Activated naive CD4-positive, alpha-beta T cell (primary cell): ENCODE measurements around the gene HOXC9.

ENCODE experiments used
- DNase-seq, 4 experiments: peaks; one replicate each; lab custom pipeline; 2025; lab: John Stamatoyannopoulos, UW

HOXC9 gene

DNA sequence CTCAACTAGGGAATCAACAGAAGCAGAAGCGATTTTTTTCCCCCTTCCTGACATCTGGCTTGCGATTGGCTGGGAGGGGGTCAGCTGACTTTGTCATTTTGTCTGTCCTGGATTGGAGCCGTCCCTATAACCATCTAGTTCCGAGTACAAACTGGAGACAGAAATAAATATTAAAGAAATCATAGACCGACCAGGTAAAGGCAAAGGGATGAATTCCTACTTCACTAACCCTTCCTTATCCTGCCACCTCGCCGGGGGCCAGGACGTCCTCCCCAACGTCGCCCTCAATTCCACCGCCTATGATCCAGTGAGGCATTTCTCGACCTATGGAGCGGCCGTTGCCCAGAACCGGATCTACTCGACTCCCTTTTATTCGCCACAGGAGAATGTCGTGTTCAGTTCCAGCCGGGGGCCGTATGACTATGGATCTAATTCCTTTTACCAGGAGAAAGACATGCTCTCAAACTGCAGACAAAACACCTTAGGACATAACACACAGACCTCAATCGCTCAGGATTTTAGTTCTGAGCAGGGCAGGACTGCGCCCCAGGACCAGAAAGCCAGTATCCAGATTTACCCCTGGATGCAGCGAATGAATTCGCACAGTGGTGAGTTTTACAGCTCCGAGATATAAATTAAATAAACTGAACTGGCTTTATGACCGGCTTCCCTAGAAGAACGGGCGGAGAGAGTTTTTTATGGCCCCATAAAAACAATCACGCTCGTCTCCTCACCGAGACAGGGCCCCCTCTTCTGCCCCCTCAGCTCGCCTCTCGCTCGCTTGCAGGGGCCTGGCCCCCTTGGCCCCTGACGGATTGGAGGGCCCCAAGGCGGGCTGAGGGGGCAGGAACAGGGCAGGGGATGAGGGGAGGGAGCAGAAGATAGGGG, 28.6 kb downstream of the HOXC9 start, which contains the start of gene HOXC6:
HOXC6 (plus strand) TSS at position 127 of the 888 bp plus-strand sequence; CDS start at position 209, 82 bp downstream.
- DNase-seq, result no peak

DNA sequence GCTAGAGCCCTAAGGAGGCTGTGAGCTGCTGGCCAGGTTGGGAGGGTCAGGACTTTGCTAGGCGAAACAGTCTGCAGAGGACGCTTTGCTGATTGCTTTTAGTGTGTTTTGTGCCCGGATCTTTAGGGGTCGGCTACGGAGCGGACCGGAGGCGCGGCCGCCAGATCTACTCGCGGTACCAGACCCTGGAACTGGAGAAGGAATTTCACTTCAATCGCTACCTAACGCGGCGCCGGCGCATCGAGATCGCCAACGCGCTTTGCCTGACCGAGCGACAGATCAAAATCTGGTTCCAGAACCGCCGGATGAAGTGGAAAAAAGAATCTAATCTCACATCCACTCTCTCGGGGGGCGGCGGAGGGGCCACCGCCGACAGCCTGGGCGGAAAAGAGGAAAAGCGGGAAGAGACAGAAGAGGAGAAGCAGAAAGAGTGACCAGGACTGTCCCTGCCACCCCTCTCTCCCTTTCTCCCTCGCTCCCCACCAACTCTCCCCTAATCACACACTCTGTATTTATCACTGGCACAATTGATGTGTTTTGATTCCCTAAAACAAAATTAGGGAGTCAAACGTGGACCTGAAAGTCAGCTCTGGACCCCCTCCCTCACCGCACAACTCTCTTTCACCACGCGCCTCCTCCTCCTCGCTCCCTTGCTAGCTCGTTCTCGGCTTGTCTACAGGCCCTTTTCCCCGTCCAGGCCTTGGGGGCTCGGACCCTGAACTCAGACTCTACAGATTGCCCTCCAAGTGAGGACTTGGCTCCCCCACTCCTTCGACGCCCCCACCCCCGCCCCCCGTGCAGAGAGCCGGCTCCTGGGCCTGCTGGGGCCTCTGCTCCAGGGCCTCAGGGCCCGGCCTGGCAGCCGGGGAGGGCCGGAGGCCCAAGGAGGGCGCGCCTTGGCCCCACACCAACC, 29.8 kb downstream of the HOXC9 start:
- DNase-seq, result no peak

DNA sequence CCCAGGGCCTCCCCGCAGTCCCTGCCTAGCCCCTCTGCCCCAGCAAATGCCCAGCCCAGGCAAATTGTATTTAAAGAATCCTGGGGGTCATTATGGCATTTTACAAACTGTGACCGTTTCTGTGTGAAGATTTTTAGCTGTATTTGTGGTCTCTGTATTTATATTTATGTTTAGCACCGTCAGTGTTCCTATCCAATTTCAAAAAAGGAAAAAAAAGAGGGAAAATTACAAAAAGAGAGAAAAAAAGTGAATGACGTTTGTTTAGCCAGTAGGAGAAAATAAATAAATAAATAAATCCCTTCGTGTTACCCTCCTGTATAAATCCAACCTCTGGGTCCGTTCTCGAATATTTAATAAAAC, 30.5 kb downstream of the HOXC9 start:
- DNase-seq, result no peak

DNA sequence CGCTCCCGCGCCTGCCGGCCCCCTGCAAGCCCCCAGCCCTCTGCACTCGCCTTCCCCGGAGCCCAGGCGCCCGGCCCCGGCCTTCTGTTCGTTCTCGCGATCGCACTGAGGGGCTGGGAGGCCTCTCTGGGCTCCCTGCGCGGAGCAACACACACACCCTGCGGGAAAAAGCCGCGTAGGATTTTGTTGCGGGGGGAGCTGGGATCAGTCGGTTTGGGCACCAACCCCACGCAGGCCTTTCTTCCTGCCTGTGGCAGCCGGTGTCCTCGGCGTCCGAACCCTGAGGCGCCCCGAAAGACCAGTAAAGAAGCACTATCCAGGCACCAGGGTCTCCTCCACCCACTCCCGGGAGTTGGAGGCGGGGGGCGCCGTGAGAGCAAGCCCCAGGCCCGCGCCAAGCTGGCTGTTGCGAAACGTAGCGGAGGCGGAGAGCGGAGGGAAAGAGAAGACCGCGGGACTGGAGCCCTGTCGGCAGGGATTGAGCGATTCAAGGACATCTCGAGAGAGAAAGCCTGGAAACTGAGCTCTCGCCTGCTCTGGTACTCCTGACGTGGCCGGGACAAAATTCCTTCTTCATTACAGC, 31.0 kb downstream of the HOXC9 start:
- DNase-seq, result no peak

DNA sequence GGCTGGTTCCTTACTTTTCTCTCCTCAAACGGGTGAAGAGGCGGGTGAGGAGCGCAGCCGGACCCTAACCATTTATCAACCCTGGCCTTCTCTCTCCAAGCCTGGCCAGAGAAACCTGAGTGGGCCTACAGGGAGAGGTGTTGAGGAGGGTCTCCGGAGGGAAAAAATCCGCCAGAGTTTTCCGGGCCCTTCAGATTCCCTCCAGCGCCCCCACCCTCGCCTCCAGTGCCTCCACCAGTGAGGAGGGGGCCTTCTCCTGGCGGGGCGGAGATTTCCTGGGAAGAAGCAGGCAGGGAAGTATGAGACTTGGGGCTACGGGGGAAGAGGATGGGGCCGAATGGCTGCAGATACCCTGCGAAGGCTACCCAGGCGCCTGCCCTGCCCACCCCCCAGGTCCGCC, 31.5 kb downstream of the HOXC9 start:
- no peak for DNase-seq

DNA sequence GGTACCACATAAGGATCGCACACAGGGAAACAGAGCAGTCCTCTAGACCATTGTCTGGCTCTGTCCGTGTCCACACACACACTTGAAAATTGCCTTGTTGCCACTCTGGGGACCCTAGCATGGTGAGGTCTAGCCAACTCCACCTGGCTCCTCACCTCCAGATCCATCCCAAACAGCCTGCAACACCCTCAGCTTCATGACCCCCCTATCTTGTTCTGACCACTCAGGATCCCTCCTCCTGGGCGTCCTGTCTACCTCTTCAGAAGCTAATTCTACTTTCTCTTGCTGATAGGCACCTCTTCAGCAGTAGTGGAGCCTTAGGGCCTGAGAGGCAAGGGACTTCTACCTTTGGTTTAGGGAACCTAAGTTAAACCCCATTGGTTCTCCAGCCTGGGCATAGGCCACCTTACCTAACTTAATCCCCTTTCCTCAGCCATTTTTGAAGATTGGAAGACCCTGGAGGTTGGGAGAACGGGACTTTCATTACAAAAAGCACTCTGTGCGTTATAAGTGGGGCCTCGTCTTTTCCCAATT, 32.2 kb downstream of the HOXC9 start:
- DNase-seq, result no peak

DNA sequence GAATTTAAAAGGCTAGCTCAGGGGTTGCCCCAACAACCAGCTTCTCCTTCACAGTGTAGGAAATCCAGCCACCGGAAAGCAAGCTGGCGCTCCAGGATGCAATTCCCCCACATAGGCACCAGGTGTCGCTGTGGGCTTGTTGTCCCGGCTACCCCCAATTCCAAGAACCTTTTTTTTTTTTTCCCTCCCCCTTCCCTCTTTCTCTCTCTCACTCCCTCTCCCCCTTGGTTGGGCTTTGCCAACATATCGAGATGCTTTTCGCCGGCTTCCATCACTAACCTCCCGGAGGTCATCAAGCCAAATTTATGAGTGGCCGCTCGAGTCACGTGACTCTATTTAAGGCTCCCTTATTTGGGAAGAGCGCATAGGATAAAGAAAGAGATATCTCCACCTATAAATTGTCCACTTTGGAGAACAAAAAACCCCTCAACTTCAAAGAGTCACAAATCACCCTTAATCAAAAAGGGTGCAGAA, 32.7 kb downstream of the HOXC9 start, which contains the start of gene HOXC5:
HOXC5 (plus strand) TSS at position 424 of the 474 bp plus-strand sequence. CDS start 73 bp downstream, outside the sequence.
- peak in 3 of 4 experiments; percentile 16 to 25 (median 21) for DNase-seq

DNA sequence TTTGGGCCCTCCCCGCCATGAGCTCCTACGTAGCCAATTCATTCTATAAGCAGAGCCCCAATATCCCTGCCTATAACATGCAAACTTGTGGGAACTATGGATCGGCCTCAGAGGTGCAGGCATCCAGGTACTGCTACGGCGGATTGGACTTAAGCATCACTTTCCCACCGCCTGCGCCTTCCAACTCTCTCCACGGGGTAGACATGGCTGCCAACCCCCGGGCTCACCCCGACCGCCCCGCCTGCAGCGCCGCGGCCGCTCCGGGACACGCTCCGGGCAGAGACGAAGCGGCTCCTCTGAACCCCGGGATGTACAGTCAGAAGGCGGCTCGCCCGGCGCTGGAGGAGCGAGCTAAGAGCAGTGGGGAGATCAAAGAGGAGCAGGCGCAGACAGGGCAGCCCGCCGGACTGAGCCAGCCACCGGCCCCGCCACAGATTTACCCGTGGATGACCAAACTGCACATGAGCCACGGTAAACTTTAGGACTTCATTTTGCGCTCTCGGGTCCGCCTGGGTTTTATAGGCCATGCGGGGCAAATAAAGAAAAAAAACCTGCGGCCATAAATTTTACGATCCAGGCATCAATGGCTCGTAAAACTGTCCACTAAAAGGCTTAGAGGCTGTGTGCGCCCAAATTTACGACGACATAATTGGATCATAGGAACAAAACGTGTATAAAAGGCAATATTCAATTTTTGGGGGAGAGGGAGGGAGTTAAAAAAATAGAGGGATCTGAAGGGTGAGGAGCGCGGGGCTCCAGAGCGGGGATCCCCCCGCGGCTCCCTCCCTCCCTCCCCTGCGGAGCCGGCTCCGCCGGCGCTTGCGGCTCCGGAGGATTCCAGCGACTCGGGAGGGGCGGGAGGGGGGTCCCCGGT, 33.4 kb downstream of the HOXC9 start:
- no peak for DNase-seq

DNA sequence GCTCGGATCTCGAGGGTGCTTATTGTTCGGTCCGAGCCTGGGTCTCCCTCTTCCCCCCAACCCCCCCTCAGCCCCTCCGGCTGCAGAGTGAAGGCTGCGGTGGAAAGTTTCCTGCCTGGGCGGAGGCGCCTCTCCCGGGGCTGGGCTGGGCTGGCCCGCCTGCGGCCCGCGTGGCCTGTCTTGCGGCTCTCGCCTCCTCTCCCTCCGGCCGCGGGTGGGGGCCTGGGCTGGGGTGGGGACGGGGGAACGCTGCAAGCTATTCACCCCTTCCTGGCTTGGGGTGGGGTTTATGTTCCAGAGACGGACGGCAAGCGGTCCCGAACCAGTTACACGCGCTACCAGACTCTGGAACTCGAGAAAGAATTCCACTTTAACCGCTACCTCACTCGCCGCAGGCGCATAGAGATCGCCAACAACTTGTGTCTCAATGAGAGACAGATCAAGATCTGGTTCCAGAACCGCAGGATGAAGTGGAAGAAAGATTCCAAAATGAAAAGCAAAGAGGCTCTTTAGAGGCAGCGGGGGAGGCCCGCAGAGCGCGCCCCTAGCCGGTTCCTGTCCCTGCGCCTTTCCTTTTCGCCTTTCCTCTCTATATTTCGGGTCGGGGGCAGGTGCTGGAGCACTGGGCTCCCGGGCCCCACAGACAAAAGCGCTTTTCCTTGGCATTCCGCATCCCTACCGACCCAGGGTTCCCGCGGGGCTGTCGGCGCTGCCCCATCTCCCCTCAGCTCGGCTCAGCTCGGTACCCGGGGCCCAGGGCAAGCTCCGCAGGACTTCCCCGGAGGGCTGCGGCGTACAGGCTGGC, 34.2 kb downstream of the HOXC9 start:
- no peak for DNase-seq

DNA sequence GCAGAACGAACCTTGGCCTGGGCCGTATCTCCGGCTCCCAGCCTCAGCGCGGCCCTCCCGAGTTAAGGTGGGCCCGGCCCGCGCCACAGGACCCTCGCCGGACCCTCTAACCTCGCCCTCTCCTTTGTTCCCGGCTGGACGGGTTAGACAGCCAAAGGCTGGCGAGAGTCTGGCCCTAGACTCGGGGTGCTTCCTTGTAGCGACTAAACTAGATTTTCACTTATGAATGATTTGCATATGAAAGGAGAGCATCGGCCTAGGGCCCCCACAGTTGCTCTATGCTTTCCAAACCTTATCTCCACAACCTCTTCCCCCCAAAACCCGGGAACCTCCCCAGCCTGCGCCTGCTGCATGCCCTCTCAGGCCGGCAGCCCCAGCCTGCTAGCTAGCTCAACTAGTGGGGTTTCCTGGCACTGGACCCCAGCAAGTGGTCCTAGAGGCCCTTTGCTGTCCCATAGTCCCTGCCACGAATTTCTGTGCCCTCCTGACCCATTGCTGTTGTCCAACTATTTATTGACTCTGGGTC, 34.9 kb downstream of the HOXC9 start:
- no peak for DNase-seq

DNA sequence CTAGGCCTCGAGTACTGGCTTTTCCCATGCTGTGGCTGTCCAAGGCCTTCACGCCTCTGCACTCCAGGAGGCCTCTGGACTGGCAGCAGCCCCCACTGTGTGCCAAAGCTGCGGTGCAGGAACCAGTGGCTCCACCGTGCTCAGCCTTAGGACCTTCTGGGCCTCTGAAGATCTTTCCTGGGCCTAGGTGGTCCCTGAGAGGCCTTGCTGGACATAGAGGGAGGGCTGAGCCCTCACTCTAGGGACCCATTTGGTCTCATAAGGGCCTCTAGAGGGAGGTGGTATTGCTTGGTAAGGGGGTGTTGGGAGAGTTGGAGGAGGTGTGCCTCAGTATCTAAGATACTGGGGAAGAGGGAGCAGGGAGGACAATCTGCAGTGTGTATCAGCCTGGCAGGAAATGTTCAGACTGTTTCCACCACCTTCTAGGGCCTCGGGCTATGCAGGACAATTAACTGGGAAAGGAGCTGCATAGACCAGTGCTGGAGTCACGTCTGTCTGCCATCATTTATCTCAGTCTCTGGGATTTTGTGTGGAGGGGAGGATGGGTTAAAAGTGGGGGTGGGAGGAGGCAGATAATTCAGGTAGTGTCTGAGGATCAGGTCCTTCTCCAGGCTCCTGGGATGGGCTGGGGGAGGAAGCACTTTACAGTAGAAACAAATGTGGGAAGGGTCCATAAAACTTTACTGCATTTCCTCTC, 35.8 kb downstream of the HOXC9 start:
- no peak for DNase-seq

DNA sequence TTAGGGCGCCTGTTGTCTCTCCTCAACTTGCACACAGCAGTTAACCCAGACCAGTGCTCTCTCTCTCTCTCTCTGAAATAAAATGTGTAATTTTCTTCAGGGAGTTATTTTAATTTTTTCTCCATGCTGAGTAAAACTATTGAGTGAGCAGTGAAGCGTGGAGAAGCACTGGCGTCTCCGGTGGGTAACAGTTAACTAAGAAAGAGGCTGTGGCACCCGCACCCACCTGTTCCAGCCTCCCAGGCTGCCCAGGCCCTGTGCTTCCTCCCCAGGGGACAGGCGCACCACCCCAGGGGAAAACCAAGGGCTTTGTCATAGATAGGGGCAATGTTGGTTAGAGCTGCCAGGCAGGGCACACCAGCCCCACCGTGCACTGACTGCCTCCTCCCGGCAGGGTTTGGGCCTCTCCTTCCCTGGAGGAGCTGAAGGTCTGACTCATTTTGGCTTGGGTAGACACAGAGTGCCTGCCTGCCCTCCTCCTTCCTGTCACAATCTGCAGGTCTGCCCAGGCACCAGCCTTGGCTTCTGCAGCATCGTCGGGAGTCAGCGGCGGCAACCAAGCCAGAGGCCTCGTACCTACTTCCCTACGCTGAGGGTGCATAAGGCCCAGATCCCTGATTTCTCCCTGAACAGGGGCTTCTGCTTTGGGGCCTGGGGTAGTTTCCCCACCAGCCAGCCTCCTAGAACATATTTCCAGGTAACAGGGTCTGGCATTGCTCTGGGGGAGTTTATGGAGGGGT, 36.8 kb downstream of the HOXC9 start:
- DNase-seq, result no peak

DNA sequence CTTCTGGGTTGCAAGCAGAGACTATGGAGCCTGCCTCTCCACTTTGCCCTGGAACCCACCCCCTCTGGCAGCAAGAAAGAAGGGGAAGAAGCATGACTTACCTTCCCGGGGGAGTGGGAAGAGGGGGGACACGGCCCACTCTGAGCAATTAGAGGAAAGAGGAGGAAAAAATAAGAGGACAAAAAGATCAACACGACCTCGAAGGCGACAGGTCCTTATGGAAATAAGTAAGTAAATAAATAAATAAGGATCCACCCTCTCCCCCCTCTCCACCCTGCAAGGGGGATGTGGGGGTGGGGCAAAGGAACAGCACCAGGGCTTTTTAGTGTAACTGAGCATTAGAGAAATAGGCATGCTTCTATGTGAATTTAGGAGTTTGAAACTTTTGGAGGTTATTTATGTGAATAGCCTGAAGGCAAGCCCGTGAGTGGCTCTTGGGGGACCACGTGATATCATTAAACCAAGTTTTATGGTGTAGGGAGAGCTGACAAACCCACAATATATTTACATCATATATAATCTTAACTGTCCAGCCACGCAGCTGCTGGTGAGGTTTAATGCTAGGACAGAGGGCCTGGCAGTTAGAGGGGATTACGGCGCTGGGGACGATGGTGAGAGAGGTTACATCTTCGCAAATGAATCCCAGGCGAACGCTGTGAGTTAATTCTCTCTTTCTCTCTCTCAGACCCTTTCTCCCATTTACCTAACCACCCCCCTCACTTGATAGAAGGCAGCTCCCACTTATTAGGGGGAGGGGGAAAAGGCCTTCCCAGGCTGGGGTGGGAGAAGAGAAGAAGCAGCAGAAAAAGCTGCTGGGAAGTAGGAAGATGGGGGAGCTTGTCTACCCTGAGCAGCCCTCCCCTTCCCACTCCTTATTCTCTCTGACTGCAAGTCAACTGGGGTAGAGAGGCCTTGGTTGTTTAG, 37.7 kb downstream of the HOXC9 start:
- no peak for DNase-seq

DNA sequence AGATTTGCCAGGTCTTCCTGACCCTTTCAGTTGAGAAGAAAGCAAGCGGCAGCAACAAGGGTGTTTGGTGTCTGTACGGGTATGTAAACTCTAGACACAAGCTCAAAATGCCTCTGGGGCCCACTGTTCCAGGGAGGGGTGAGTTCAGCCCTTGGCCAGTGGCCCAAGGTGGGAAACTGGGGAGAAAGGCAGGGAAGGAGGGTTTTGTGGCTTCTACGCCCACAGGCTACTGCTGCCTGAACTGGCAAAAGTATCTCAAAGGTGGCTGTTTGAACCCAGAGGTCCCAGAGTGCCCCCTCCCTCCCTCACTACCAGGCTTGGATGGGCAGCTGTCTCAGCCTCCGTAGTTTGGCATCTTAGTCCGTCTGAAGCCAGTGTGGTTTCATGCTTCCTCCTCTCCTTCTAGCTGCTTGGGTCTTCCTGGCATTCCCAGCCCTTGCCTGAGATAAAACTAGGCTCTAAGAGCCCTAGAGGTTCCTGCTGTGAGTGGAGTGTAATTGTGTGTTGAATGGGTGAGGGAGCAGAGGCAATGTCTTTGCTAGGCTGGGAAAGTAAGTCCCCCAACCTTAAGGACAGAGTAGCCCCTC, 38.4 kb downstream of the HOXC9 start:
- no peak for DNase-seq

DNA sequence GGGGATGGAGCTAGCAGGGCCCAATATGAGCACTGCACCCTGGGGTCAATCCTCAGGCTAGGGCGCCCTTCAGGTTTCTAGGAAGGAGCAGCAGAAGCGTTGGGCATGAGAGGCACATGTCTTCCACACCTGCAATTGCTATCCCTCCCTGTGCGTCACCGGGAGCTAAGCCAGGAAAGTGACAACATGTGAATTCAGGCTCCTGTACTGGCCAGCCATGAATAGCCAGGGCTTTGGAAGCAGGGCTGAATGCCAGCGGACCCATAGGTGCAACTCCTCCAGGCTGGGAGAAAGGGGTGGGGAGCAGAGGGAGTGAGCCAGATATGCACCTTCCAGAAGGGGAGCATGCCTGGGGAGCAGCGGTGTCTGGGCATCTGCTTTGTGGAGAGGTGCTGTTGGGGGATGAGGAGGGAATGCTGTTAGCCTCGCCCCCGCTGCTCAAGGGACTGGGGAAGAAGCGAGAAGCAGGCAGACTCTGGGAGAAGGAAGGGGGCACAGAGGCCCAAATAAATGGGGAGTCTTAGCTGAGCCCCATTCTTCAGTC, 39.0 kb downstream of the HOXC9 start:
- no peak for DNase-seq

DNA sequence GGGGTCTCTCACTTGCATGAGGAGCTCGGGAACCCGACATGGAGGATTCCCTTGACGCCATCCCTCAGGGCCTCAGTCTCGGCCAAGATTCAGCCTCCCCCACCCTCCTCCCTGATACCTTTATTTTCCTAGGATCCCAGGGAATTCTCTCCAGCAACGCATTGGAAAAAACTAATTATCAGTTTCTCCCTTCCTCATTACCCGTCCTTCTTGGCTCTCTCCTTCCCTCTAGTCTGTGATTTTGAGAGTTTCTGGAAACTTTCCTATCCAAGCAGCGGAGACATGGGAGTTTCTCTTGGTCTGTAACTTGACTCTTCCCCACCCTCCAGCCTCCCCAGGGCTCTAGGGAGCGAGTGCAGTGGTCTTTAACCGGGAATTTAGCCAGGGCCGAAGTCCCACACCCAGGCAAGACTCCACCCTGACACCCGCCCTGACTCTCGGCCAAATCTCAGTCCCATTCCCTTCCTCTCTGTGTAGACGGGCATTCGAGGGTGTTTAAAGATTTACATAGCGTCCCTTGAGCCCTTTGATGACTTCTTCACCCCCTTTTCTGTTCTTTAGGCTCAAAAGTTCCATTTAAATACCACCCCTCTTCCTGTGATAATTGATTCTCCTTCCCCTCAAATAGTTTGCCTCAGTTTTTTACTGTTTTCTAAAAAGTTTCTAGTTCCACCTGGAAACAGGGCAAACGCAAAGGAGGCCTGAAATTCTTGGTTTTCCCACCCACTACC, 39.6 kb downstream of the HOXC9 start:
- no peak for DNase-seq
